Esophagus (tissue), 2 donors: ENCODE measurements around the gene EXT2. TPM values are rescaled to one million over a fixed set of nuclear protein-coding genes. Genes with fewer than 3 reads are reported as not detected.

Experiments used
- H3K27ac ChIP-seq, 2 donors: one replicate each; pipeline ENCODE4 v1.5.1; 2013; ENCODE audit warnings: low read depth in 2 of 2, mild to moderate bottlenecking in 2 of 2, inconsistent platforms in 1 of 2, low read length in 1 of 2, moderate library complexity in 1 of 2
- H3K27me3 ChIP-seq, 2 donors: one replicate each; pipeline ENCODE4 v1.6.1; 2013; ENCODE audit warnings: low read length in 2 of 2, control low read depth in 1 of 2, mild to moderate bottlenecking in 1 of 2; ENCODE audit not compliant: insufficient read depth in 2 of 2, control insufficient read depth in 1 of 2
- H3K36me3 ChIP-seq, 2 donors: one replicate each; pipeline ENCODE4 v1.6.1; 2013; ENCODE audit warnings: low read length in 1 of 2; ENCODE audit not compliant: control insufficient read depth in 2 of 2, insufficient read depth in 2 of 2
- H3K4me1 ChIP-seq, 2 donors: one replicate each; pipeline ENCODE4 v1.6.1; 2013; ENCODE audit warnings: low read length in 1 of 2; ENCODE audit not compliant: control insufficient read depth in 2 of 2, insufficient read depth in 2 of 2
- H3K4me3 ChIP-seq, 2 donors: one replicate each; pipeline ENCODE4 v1.5.1; 2013; ENCODE audit warnings: low read length in 2 of 2, mild to moderate bottlenecking in 2 of 2, low read depth in 1 of 2, moderate library complexity in 1 of 2
- H3K9me3 ChIP-seq, 2 donors: one replicate each; pipeline ENCODE4 v1.6.1; 2013; ENCODE audit warnings: mild to moderate bottlenecking in 2 of 2, low read depth in 1 of 2, low read length in 1 of 2, moderate library complexity in 1 of 2; ENCODE audit not compliant: control insufficient read depth in 2 of 2, insufficient read depth in 1 of 2
- WGBS, 2 donors: extraction: QIAGEN DNeasy Blood & Tissue Kit; methylation state at CpG; one replicate each; pipeline ENCODE4 v1.1.7; 2013; 5-methylcytosine and 5-hydroxymethylcytosine counted together
- polyA plus RNA-seq, 2 donors: library from polyadenylated mRNA; stranded (reverse); fragments of 200-250 nt; gene quantifications; one replicate each; pipeline ENCODE4 v1.2.3, GENCODE V29; 2013
- donor health status: healthy with polysubstance abuse.
- donor health status: Bipolar disorder and iron deficiency.

Gene EXT2
- polyA plus RNA-seq, 2 donors, result 13.5 to 16.4 TPM

- Histone ChIP-seq H3K27ac (no peak overlapping the region), H3K27me3 (no peaks in the 10 kb centered on the region), H3K4me3 (no peak overlapping the region), H3K4me1 (no peaks in the 10 kb centered on the region), H3K36me3 (no peaks in the 10 kb centered on the region), H3K9me3 (no peaks in the 10 kb centered on the region)
- WGBS, 2 donors, result 69 to 78% methylated on average over 6 of the region's 6 CpGs
These were observed 184.0 kb downstream of the EXT2 start for GRCh38 chr11:44279483-44279882.

DNA sequence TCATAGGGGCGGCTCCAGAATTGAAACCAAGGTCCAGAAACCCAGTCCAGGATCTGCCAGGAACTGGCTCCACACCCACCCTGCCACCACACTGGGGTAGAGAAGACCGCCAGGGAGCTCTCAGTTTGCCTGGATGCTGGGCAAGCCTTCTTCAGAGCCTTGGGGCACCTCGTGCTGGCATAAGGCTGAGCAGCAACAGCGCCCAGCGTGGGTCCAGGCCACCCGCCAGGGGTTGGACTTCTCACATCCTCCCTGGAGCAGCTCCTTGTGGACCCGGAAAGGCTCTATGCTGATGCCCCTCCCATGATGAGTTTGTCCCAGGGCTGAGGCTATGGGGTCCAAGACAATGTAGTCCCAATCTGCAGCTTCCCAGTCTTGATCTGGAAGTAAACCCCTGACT, 184.8 kb downstream of the EXT2 start:
- no peaks in the 10 kb centered on the region for H3K27me3 ChIP-seq
- no peaks in the 10 kb centered on the region for H3K4me1 ChIP-seq
- 82 to 86% methylated on average over 7 of the region's 7 CpGs for WGBS, 2 donors
- H3K27ac ChIP-seq, result no peak overlapping the region
- no peaks in the 10 kb centered on the region for H3K9me3 ChIP-seq
- H3K36me3 ChIP-seq, result no peaks in the 10 kb centered on the region
- H3K4me3 ChIP-seq, result no peak overlapping the region

- H3K4me1 ChIP-seq, result no peaks in the 10 kb centered on the region
- H3K27me3 ChIP-seq, result no peaks in the 10 kb centered on the region
- H3K4me3 ChIP-seq, result no peak overlapping the region
- no peaks in the 10 kb centered on the region for H3K36me3 ChIP-seq
- H3K9me3 ChIP-seq, result no peaks in the 10 kb centered on the region
- H3K27ac ChIP-seq, result no peak overlapping the region
- WGBS, 2 donors, result 94 to 95% methylated on average over 9 of the region's 9 CpGs
These were observed 185.7 kb downstream of the EXT2 start for GRCh38 chr11:44281151-44281550.

- 77 to 78% methylated on average over 5 of the region's 5 CpGs for WGBS, 2 donors
- Histone ChIP-seq H3K4me3 (no peak overlapping the region), H3K4me1 (no peaks in the 10 kb centered on the region), H3K27ac (no peak overlapping the region), H3K9me3 (no peaks in the 10 kb centered on the region), H3K36me3 (no peaks in the 10 kb centered on the region), H3K27me3 (no peaks in the 10 kb centered on the region)
These were observed 187.1 kb downstream of the EXT2 start for GRCh38 chr11:44282620-44283019.

- H3K4me3 ChIP-seq, result no peak overlapping the region
- no peak overlapping the region for H3K27ac ChIP-seq
- H3K4me1 ChIP-seq, result no peaks in the 10 kb centered on the region
- H3K9me3 ChIP-seq, result no peaks in the 10 kb centered on the region
- no peaks in the 10 kb centered on the region for H3K27me3 ChIP-seq
- WGBS, 2 donors, result 60 to 61% methylated on average over 2 of the region's 2 CpGs
- H3K36me3 ChIP-seq, result no peaks in the 10 kb centered on the region
These were observed 190.3 kb downstream of the EXT2 start for GRCh38 chr11:44285756-44286155.

- no peak overlapping the region for H3K27ac ChIP-seq
- no peaks in the 10 kb centered on the region for H3K27me3 ChIP-seq
- H3K9me3 ChIP-seq, result no peaks in the 10 kb centered on the region
- H3K4me1 ChIP-seq, result no peaks in the 10 kb centered on the region
- 55 to 59% methylated on average over 10 of the region's 10 CpGs for WGBS, 2 donors
- H3K4me3 ChIP-seq, result no peak overlapping the region
- no peaks in the 10 kb centered on the region for H3K36me3 ChIP-seq
These were observed 190.9 kb downstream of the EXT2 start for GRCh38 chr11:44286268-44286880.

DNA sequence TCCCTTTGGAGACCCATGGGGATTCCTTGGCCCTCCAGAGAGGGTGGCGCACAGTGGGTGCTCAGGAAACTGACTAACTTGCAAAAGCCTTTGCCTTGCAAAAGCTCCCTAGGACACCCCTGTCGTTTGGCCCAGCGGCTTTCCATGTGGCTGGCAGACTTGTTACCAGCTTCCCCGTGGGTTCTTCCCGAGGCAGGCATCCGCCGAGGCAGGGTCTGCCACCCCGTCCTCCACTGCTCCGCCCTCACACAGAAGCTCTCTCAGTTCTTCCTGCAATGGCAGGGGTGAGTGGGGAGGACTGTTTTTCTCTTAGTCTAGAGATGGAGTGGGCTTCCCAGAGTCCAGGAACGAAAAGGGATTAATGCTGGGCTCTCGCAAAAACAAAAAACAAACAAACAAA, 191.4 kb downstream of the EXT2 start:
- Histone ChIP-seq H3K27me3 (no peaks in the 10 kb centered on the region), H3K36me3 (no peaks in the 10 kb centered on the region), H3K9me3 (no peaks in the 10 kb centered on the region), H3K4me1 (no peaks in the 10 kb centered on the region), H3K27ac (no peak overlapping the region), H3K4me3 (no peak overlapping the region)
- 85 to 87% methylated on average over 11 of the region's 11 CpGs for WGBS, 2 donors

DNA sequence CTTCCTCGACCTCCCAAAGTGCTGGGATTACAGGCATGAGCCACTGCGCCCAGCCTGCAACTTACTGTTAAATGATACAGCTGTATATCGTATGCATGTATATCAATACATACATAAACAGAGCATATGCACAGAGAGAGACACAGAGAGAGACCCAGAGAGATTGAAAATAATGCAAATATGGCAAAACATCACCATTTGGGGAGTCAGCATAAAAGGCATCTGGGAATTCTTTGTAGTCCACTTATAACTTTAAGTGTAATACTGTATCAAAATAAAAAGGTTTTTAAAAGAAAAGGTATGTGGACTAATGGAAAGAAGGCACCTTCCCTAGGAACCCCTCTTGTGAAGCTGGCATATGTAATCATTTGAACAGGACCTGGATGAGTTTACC, 192.7 kb downstream of the EXT2 start:
- Histone ChIP-seq H3K4me3 (no peak overlapping the region), H3K36me3 (no peaks in the 10 kb centered on the region), H3K27ac (no peak overlapping the region), H3K27me3 (no peaks in the 10 kb centered on the region), H3K9me3 (no peaks in the 10 kb centered on the region), H3K4me1 (no peaks in the 10 kb centered on the region)
- WGBS, 2 donors, result 87 to 88% methylated on average over 3 of the region's 3 CpGs

DNA sequence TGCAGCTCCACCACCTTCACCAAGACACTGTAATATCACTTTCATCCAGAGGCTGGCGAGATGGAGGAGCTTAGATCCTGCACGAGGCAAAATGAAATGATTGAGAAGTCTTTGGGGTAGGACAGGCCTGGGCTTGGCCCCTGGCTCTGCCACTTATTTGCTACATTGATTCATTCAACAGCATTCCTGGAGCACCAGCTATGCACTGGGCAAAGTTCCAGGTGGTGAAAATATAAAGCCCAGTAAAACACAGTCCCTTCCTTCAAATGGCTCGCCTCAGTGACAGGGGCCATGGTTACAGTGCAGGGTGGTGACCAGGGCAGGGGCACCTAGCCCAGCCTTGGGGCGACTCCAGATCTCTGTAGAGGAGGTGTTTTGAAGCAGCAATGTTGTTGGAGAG, 194.7 kb downstream of the EXT2 start:
- H3K36me3 ChIP-seq, result no peaks in the 10 kb centered on the region
- no peak overlapping the region for H3K27ac ChIP-seq
- no peaks in the 10 kb centered on the region for H3K4me1 ChIP-seq
- 41 to 46% methylated on average over 4 of the region's 4 CpGs for WGBS, 2 donors
- H3K27me3 ChIP-seq, result no peaks in the 10 kb centered on the region
- no peaks in the 10 kb centered on the region for H3K9me3 ChIP-seq
- no peak overlapping the region for H3K4me3 ChIP-seq
